Osteoblast (primary cell): ENCODE results near the gene CD109. TPM values are rescaled to one million over a fixed set of nuclear protein-coding genes. Genes with fewer than 3 reads are reported as not detected.
A peak's percentile ranks its signal among the peaks of the same experiment; 100 is the strongest.

Experiments used
- DNase-seq: peaks from one replicate; pipeline ENCODE4 v3.0.0; 2011; ENCODE audit warnings: low spot score, mixed read lengths; ENCODE audit not compliant: insufficient read length; ENCODE audit errors: missing footprints
- H2AFZ ChIP-seq: 2 replicates; pipeline ENCODE4 v1.6.0; 2011; ENCODE audit warnings: mild to moderate bottlenecking, low read length
- H3K27ac ChIP-seq: 2 replicates; pipeline ENCODE4 v1.5.1; 2011; ENCODE audit warnings: mild to moderate bottlenecking, low read depth, low read length, moderate library complexity
- H3K27me3 ChIP-seq: 2 replicates; pipeline ENCODE4 v1.6.0; 2012; ENCODE audit warnings: mild to moderate bottlenecking, control low read depth, inconsistent platforms, low read length, moderate library complexity; ENCODE audit not compliant: insufficient read depth
- H3K36me3 ChIP-seq: 2 replicates; pipeline ENCODE4 v1.5.1; 2011; ENCODE audit warnings: mild to moderate bottlenecking, low read length, control low read depth, moderate library complexity; ENCODE audit not compliant: insufficient read depth
- H3K4me1 ChIP-seq: 2 replicates; pipeline ENCODE4 v1.5.1; 2011; ENCODE audit warnings: mild to moderate bottlenecking, low read length, control low read depth, moderate library complexity; ENCODE audit not compliant: insufficient read depth
- H3K4me2 ChIP-seq: 2 replicates; pipeline ENCODE4 v1.6.0; 2011; ENCODE audit warnings: mild to moderate bottlenecking, low read length; ENCODE audit not compliant: insufficient read depth
- H3K4me3 ChIP-seq: fragments of 200-600 bp; sonication (generic); 3 replicates; pipeline ENCODE4 v1.5.1; 2012; ENCODE audit warnings: mild to moderate bottlenecking, low read length, inconsistent platforms; ENCODE audit not compliant: insufficient read depth
- H3K79me2 ChIP-seq: 2 replicates; pipeline ENCODE4 v1.6.0; 2012; ENCODE audit warnings: mild to moderate bottlenecking, low read length, control low read depth, inconsistent platforms; ENCODE audit not compliant: insufficient read depth
- H3K9me3 ChIP-seq: 2 replicates; pipeline ENCODE4 v1.5.1; 2011; ENCODE audit warnings: low read depth, low read length, control low read depth
- H4K20me1 ChIP-seq: 2 replicates; pipeline ENCODE4 v1.6.0; 2012; ENCODE audit warnings: mild to moderate bottlenecking, low read length, control low read depth; ENCODE audit not compliant: insufficient read depth
- CTCF ChIP-seq: IDR thresholded peaks from 2 replicates; pipeline ENCODE4 v1.5.1; 2011; ENCODE audit warnings: mild to moderate bottlenecking, low read depth, low read length, moderate library complexity; ENCODE audit errors: extremely low read depth
- total RNA-seq: library from RNA; depleted of rRNA; stranded (reverse); fragments of >200 nt; gene quantifications from 2 replicates; pipeline ENCODE4 v1.2.3, GENCODE V29; 2012

Gene CD109
- total RNA-seq, 1 donor: 93.4 TPM

GRCh38 chr6:73696966-73697655, 1.1 kb downstream of the CD109 start:
- Histone ChIP-seq H3K4me2 (peak overlapping the region; percentile 89), H3K27me3 (no peaks in the 10 kb centered on the region), H3K4me3 (peak overlapping the region; percentile 85), H3K4me1 (peaks cover 22% of the 10 kb centered on the region), H3K27ac (peak overlapping the region; percentile 83), H3K9me3 (no peaks in the 10 kb centered on the region), H3K79me2 (peaks cover 44% of the 10 kb centered on the region), H3K36me3 (peaks cover 15% of the 10 kb centered on the region), H4K20me1 (no peaks in the 10 kb centered on the region), H2AFZ (peak overlapping the region; percentile 90)
- no peak for DNase-seq
- no peak for TF ChIP-seq CTCF

GRCh38 chr6:73699676-73700459, 3.9 kb downstream of the CD109 start:
- DNase-seq: no peak
- no peaks in the 10 kb centered on the region for H4K20me1 ChIP-seq
- no peaks in the 10 kb centered on the region for H3K9me3 ChIP-seq
- peaks cover 15% of the 10 kb centered on the region for H3K36me3 ChIP-seq
- H3K4me1 ChIP-seq: peaks cover 32% of the 10 kb centered on the region
- no peaks in the 10 kb centered on the region for H3K27me3 ChIP-seq
- H3K4me2 ChIP-seq: no peak overlapping the region
- no peak overlapping the region for H3K27ac ChIP-seq
- no peak for TF ChIP-seq CTCF
- peaks cover 52% of the 10 kb centered on the region for H3K79me2 ChIP-seq
- no peak overlapping the region for H2AFZ ChIP-seq
- H3K4me3 ChIP-seq: no peak overlapping the region

- no peak overlapping the region for H3K4me3 ChIP-seq
Measured at GRCh38 chr6:73702444-73702843, 6.4 kb downstream of the CD109 start.

More at GRCh38 chr6:73702444-73702843, 6.4 kb downstream of the CD109 start:
- Histone ChIP-seq H2AFZ (no peak overlapping the region), H3K79me2 (peaks cover 60% of the 10 kb centered on the region), H3K36me3 (peaks cover 18% of the 10 kb centered on the region), H3K9me3 (no peaks in the 10 kb centered on the region), H3K27ac (no peak overlapping the region), H3K27me3 (no peaks in the 10 kb centered on the region), H4K20me1 (no peaks in the 10 kb centered on the region), H3K4me2 (no peak overlapping the region), H3K4me1 (peaks cover 18% of the 10 kb centered on the region)
- DNase-seq: no peak
- TF ChIP-seq CTCF: no peak
